Measurements from ENCODE around the gene TNS3.

- TF ChIP-seq NFYA (IDR thresholded peaks at IDR 0.05; ENCODE audit: borderline replicate concordance, low read depth, low read length) (no peak), NFYB (IDR thresholded peaks at IDR 0.05; ENCODE audit: insufficient read depth, low read depth, low read length) (no peak), E2F4 (IDR thresholded peaks at IDR 0.05; ENCODE audit: low read depth, low read length) (no peak), KDM1A (IDR thresholded peaks at IDR 0.05; ENCODE audit: borderline replicate concordance) (no peak), SIN3A (IDR thresholded peaks at IDR 0.05; ENCODE audit: low read depth, low read length) (no peak), ATF3 (IDR thresholded peaks at IDR 0.05; ENCODE audit: borderline replicate concordance, extremely low read depth, low read depth, low read length) (no peak), EP300 (IDR thresholded peaks at IDR 0.05; ENCODE audit: borderline replicate concordance in 1 of 2, control insufficient read depth in 1 of 2, low read depth in 2 of 2, low read length in 2 of 2) (no peak)
Measured at GRCh38 chr7:47625861-47626715, 44.2 kb upstream of the TNS3 start.

All from GM12878 (cell line).